CD4-positive, alpha-beta T cell (primary cell): Measurements from ENCODE around the gene NFX1. TPM values are rescaled to one million over a fixed set of nuclear protein-coding genes. Genes with fewer than 3 reads are reported as not detected.

Source experiments
- ATAC-seq: fragments of 200-7000 bp; cut with Tn5 transposase; one replicate; pipeline ENCODE4 v1.10.0; 2022; ENCODE audit warnings: mild to moderate bottlenecking; ENCODE audit not compliant: poor library complexity
- CTCF ChIA-PET: fragments of 350-600 bp; sonication (Branson Sonifier 250); formaldehyde crosslinking; loops from one replicate; lab custom pipeline; 2021; ENCODE audit warnings: antibody characterized with exemption, inconsistent platforms; lab: Charles Lee
- POLR2A ChIA-PET: fragments of 350-600 bp; sonication (Branson Sonifier 250); formaldehyde crosslinking; loops from one replicate; lab custom pipeline; 2021; ENCODE audit warnings: antibody characterized with exemption, inconsistent platforms; lab: Charles Lee
- DNase-seq, 14 experiments: peaks; one replicate each; pipeline ENCODE4 v3.0.0-alpha.2; 2013 to 2020; ENCODE audit warnings: mixed read lengths in 2 of 14
- H3K27ac ChIP-seq, 2 donors: one replicate each; pipeline versions ENCODE4 v1.5.1 to v1.7.0; 2013; ENCODE audit warnings: low read length in 2 of 2, low read depth in 1 of 2, mild to moderate bottlenecking in 1 of 2
- H3K27me3 ChIP-seq, 2 experiments: 1 replicate in 1 of 2; 2 replicates in 1 of 2; pipeline versions ENCODE4 v1.6.1 to v1.7.0; 2013; ENCODE audit warnings: low read length in 2 of 2, control low read depth in 1 of 2, mild to moderate bottlenecking in 1 of 2, moderate library complexity in 1 of 2; ENCODE audit not compliant: insufficient read depth in 2 of 2, control insufficient read depth in 1 of 2
- H3K36me3 ChIP-seq: one replicate; pipeline ENCODE4 v1.6.1; 2013; ENCODE audit warnings: low read length, control low read depth; ENCODE audit not compliant: insufficient read depth
- H3K4me1 ChIP-seq: one replicate; pipeline ENCODE4 v1.6.1; 2013; ENCODE audit warnings: low read length, control low read depth; ENCODE audit not compliant: insufficient read depth
- H3K4me3 ChIP-seq: one replicate; pipeline ENCODE4 v1.5.1; 2013; ENCODE audit warnings: mild to moderate bottlenecking, low read length, moderate library complexity
- H3K9me3 ChIP-seq, 2 experiments: 1 replicate in 1 of 2; 2 replicates in 1 of 2; pipeline versions ENCODE4 v1.6.1 to v1.7.0; 2013; ENCODE audit warnings: low read length in 2 of 2, mild to moderate bottlenecking in 2 of 2, control low read depth in 1 of 2, moderate library complexity in 1 of 2; ENCODE audit not compliant: control insufficient read depth in 1 of 2, insufficient read depth in 1 of 2
- H3K27ac Mint-ChIP-seq: one replicate; pipeline ENCODE4 v1.8.0; 2020; ENCODE audit warnings: mixed read lengths
- H3K27me3 Mint-ChIP-seq: one replicate; pipeline ENCODE4 v1.8.0; 2021; ENCODE audit warnings: mixed read lengths
- H3K36me3 Mint-ChIP-seq: one replicate; pipeline ENCODE4 v1.8.0; 2021; ENCODE audit warnings: low read depth, mixed read lengths
- H3K4me1 Mint-ChIP-seq: one replicate; pipeline ENCODE4 v1.8.0; 2021; ENCODE audit warnings: low read depth, mixed read lengths
- H3K4me3 Mint-ChIP-seq: one replicate; pipeline ENCODE4 v1.8.0; 2020; ENCODE audit warnings: mild to moderate bottlenecking, mixed read lengths
- H3K9me3 Mint-ChIP-seq: one replicate; pipeline ENCODE4 v1.8.0; 2020; ENCODE audit warnings: mixed read lengths
- intact Hi-C, 2 experiments: fragments of 100-400 bp; cut with DNase I in 1 of 2; cut with micrococcal nuclease in 1 of 2; formaldehyde crosslinking; loops; one replicate each; pipeline versions ENCODE4 v1.15.1 to v1.9.0; 2023 to 2025; cut with DNase I, micrococcal nuclease
- total RNA-seq, 174 experiments: library from RNA in 2 of 174; stranded (reverse) in 2 of 174; gene quantifications; one replicate each; pipeline ENCODE4 v1.2.3 and lab custom pipeline; 2021 to 2026
- TF ChIP-seq, protein P1 (sequence below): fragments of 200-600 bp; IDR thresholded peaks from one replicate; pipeline ENCODE4 v1.8.0; 2022; ENCODE audit warnings: antibody characterized with exemption, mild to moderate bottlenecking

The NFX1 gene
- total RNA-seq, 2 experiments from 2014 or later = 33.1 to 34.1 TPM

DNA sequence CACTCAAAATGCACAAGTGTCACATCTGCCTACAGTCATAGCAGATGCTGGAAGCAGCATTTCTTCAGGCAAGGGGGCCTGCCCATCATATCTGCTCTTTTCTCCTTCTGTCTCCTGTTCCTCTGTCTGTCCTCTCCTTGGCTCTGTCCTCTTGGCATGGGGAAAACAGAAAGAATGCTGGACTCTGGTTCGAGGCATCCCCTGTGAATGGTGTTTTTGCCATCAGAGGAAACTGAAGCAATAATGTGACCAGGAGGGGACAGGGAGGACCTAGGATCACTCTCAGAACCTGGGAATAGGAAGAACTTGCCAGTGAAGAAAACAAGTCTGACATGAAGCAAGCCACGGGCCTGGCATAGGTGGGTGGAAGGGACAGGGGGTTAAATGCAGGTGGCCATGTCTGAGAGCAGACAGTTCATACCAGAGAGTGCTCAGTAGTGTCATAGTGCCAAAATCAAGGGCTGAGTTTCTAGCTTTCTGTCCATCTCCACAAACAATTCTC lies 76.7 kb downstream of the NFX1 start:
- no peak overlapping the region for H3K4me3 ChIP-seq
- CTCF ChIA-PET = no interaction called here
- TF ChIP-seq, protein P1, sequence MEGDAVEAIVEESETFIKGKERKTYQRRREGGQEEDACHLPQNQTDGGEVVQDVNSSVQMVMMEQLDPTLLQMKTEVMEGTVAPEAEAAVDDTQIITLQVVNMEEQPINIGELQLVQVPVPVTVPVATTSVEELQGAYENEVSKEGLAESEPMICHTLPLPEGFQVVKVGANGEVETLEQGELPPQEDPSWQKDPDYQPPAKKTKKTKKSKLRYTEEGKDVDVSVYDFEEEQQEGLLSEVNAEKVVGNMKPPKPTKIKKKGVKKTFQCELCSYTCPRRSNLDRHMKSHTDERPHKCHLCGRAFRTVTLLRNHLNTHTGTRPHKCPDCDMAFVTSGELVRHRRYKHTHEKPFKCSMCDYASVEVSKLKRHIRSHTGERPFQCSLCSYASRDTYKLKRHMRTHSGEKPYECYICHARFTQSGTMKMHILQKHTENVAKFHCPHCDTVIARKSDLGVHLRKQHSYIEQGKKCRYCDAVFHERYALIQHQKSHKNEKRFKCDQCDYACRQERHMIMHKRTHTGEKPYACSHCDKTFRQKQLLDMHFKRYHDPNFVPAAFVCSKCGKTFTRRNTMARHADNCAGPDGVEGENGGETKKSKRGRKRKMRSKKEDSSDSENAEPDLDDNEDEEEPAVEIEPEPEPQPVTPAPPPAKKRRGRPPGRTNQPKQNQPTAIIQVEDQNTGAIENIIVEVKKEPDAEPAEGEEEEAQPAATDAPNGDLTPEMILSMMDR = no peak
- Mint-ChIP-seq H3K27me3 (no peaks in the 10 kb centered on the region), H3K27ac (no peak overlapping the region), H3K4me1 (no peaks in the 10 kb centered on the region), H3K36me3 (peaks cover 83% of the 10 kb centered on the region), H3K4me3 (no peak overlapping the region), H3K9me3 (no peaks in the 10 kb centered on the region)
- no peak overlapping the region for H3K27ac ChIP-seq
- no peak for DNase-seq
- no peak for ATAC-seq
- intact Hi-C loops = no loop called here
- H3K4me1 ChIP-seq = no peaks in the 10 kb centered on the region
- no peaks in the 10 kb centered on the region for H3K27me3 ChIP-seq
- POLR2A ChIA-PET = no interaction called here
- peaks cover 57% of the 10 kb centered on the region for H3K36me3 ChIP-seq
- H3K9me3 ChIP-seq = no peaks in the 10 kb centered on the region

DNA sequence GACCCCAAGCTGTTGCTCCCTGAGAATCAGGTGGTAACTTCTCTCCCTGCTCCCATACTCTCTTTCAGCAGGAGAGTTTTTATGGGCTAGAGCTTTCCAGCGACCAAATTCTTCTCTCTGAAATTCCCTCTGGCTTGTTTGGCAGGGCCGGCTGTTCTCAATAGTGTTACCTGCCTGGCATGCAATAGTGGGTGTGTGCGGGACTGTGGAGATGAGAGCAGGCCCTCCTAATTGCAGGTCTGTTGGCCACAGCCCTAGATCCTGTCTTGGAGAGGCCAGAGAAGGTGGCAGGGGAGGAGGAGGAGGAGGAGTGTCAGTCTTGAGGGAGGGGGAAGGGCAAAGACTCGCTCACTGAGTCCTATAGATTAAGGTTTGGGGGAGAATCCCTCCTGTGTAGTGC lies 82.6 kb downstream of the NFX1 start:
- CTCF ChIA-PET = interaction anchor here (2.8 kb wide), 1 partner anchor 94 kb away, joined by 37 read pairs; no protein-coding TSS in a partner anchor
- POLR2A ChIA-PET = interaction anchor here (1.0 to 1.9 kb wide), 2 partner anchors 43 to 101 kb away, joined by 3 to 6 read pairs; partner anchors contain the start of gene NOL6
- H3K27ac ChIP-seq = no peak overlapping the region
- no peak for ATAC-seq
- intact Hi-C loops = loop anchor here in 1 of 2 experiments (10.0 kb wide), 1 partner anchor 352 kb away; no protein-coding TSS in a partner anchor
- peaks cover 32% of the 10 kb centered on the region for H3K36me3 ChIP-seq
- no peaks in the 10 kb centered on the region for H3K9me3 ChIP-seq
- Mint-ChIP-seq H3K27ac (no peak overlapping the region), H3K36me3 (peaks cover 41% of the 10 kb centered on the region), H3K9me3 (no peaks in the 10 kb centered on the region), H3K27me3 (no peaks in the 10 kb centered on the region), H3K4me3 (no peak overlapping the region), H3K4me1 (peaks cover 16% of the 10 kb centered on the region)
- TF ChIP-seq, protein P1 = no peak
- no peak overlapping the region for H3K4me3 ChIP-seq
- no peaks in the 10 kb centered on the region for H3K27me3 ChIP-seq
- no peak for DNase-seq
- H3K4me1 ChIP-seq = peaks cover 8% of the 10 kb centered on the region

DNA sequence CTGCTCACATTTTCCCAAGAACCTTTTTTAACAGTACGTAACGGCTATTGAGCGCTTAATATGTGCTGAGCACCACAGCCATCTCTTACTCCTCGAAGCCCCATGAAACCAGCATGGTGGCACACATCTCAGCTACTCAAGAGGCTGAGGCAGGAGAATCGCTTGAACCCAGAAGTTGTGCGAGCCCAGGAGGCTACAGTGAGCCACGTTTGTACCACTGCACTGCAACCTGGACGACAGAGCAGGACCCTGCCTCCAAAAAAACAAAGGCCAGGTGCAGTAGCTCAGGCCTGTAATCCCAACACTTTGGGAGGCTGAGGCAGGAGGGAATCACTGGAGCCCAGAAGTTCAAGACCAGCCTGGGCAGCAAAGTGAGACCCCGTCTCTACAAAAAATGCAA lies 83.9 kb downstream of the NFX1 start:
- Mint-ChIP-seq H3K9me3 (no peaks in the 10 kb centered on the region), H3K27ac (no peak overlapping the region), H3K27me3 (no peaks in the 10 kb centered on the region), H3K4me3 (no peak overlapping the region), H3K36me3 (peaks cover 35% of the 10 kb centered on the region), H3K4me1 (peaks cover 16% of the 10 kb centered on the region)
- ChIA-PET POLR2A (interaction anchor here (1.2 to 2.1 kb wide), 3 partner anchors 41 to 100 kb away, joined by 5 to 24 read pairs (median 6); partner anchors contain the start of genes NFX1 and NOL6), CTCF (interaction anchor here (1.1 to 2.8 kb wide), 8 partner anchors 14 to 106 kb away, joined by 3 to 37 read pairs (median 6); partner anchors contain the start of gene AQP3)
- DNase-seq (no peak), ATAC-seq (no peak)
- H3K4me3 ChIP-seq = no peak overlapping the region
- H3K4me1 ChIP-seq = peaks cover 8% of the 10 kb centered on the region
- peaks cover 24% of the 10 kb centered on the region for H3K36me3 ChIP-seq
- H3K27ac ChIP-seq = no peak overlapping the region
- no peaks in the 10 kb centered on the region for H3K9me3 ChIP-seq
- TF ChIP-seq, protein P1 = no peak
- H3K27me3 ChIP-seq = no peaks in the 10 kb centered on the region
- intact Hi-C loops = loop anchor here (2.0 to 10.0 kb wide), 3 partner anchors 123 to 351 kb away; no protein-coding TSS in a partner anchor
